SK-N-SH (cell line): ENCODE results near the gene CLIC4.

ENCODE experiments used
- CTCF ChIP-seq: fragments of 200-600 bp; sonication (generic); IDR thresholded peaks from 2 replicates; pipeline ENCODE4 v1.6.1; 2017; ENCODE audit warnings: antibody characterized with exemption, mild to moderate bottlenecking, moderate library complexity
- ELF1 ChIP-seq: IDR thresholded peaks from 2 replicates; pipeline ENCODE4 v1.4.0; 2012
- EP300 ChIP-seq, 2 experiments: IDR thresholded peaks; 2 replicates each; pipeline versions ENCODE4 v1.4.0 to v1.6.1; 2012; ENCODE audit warnings: borderline replicate concordance in 1 of 2, low read depth in 1 of 2, low read length in 1 of 2
- EZH2phosphoT487 ChIP-seq: fragments of 200-600 bp; sonication (generic); IDR thresholded peaks from 2 replicates; pipeline ENCODE4 v1.6.1; 2017; ENCODE audit warnings: low read depth, mixed run types, mild to moderate bottlenecking, antibody characterized with exemption, moderate library complexity, borderline replicate concordance
- FOXJ3 ChIP-seq: sonication (generic); formaldehyde crosslinking; IDR thresholded peaks from 2 replicates; pipeline ENCODE4 v1.5.1; 2020; ENCODE audit warnings: mild to moderate bottlenecking, missing genetic modification reagents
- FOXM1 ChIP-seq: IDR thresholded peaks from 2 replicates; pipeline ENCODE4 v1.4.0; 2012; ENCODE audit warnings: low read depth, mild to moderate bottlenecking
- RAD21 ChIP-seq: IDR thresholded peaks from 2 replicates; pipeline ENCODE4 v1.6.1; 2012; ENCODE audit warnings: mild to moderate bottlenecking, low read length
- RCOR1 ChIP-seq: fragments of 150-350 bp; IDR thresholded peaks from 2 replicates; pipeline ENCODE4 v1.6.1; 2017; ENCODE audit warnings: antibody characterized with exemption, low read length
- REST ChIP-seq: IDR thresholded peaks from 2 replicates; pipeline ENCODE4 v1.6.1; 2012; ENCODE audit warnings: mild to moderate bottlenecking, low read depth, low read length, moderate library complexity
- SMC3 ChIP-seq: IDR thresholded peaks from 2 replicates; pipeline ENCODE4 v1.6.1; 2012; ENCODE audit warnings: low read depth, low read length, improper control_type of control experiment
- TAF1 ChIP-seq: IDR thresholded peaks from 2 replicates; pipeline ENCODE4 v1.6.1; 2012; ENCODE audit warnings: low read depth, mild to moderate bottlenecking, low read length, moderate library complexity, borderline replicate concordance
- USF2 ChIP-seq: fragments of 150-350 bp; IDR thresholded peaks from 2 replicates; pipeline ENCODE4 v1.6.1; 2017; ENCODE audit warnings: antibody characterized with exemption, low read length, low read depth, borderline replicate concordance

- TF ChIP-seq TAF1 (no peak), CTCF (no peak), REST (no peak), EP300 (IDR thresholded peaks at IDR 0.05; ENCODE audit: borderline replicate concordance in 1 of 2, low read depth in 1 of 2, low read length in 1 of 2) (peak in 1 of 2 experiments; percentile 67; a peak in 2 of 4 replicates), ELF1 (no peak), FOXM1 (no peak), FOXJ3 (CRISPR knock-in tag) (no peak), RAD21 (no peak), SMC3 (no peak), USF2 (no peak), RCOR1 (peak; percentile 77), EZH2phosphoT487 (no peak)
These were observed 83.6 kb downstream of the CLIC4 start for GRCh38 chr1:24828887-24829192.
